Caco-2 (cell line): ENCODE data around the gene CISD3. TPM values are rescaled to one million over a fixed set of nuclear protein-coding genes. Genes with fewer than 3 reads are reported as not detected.

ENCODE experiments used
- BruUV-seq: library from RNA; stranded (reverse); fragments of 400-500 nt; replicated peaks from 2 replicates; lab custom pipeline; 2021; lab: Mats Ljungman, UMichigan
- CTCF ChIA-PET: fragments of 300-600 bp; sonication (Branson Sonifier 250); formaldehyde crosslinking; loops from one replicate; lab custom pipeline; 2022; ENCODE audit warnings: antibody characterized with exemption; lab: Charles Lee
- POLR2A ChIA-PET: fragments of 300-600 bp; sonication (Branson Sonifier 250); formaldehyde crosslinking; loops from one replicate; lab custom pipeline; 2022; ENCODE audit warnings: antibody characterized with exemption; lab: Charles Lee
- DNase-seq, 2 experiments: peaks; one replicate each; pipeline versions ENCODE4 v3.0.0 to v3.0.0-alpha.2; 2020 to 2022
- H3K27me3 ChIP-seq: replicated peaks from 2 replicates; pipeline ENCODE4 v1.6.0; 2011; ENCODE audit warnings: low read length; ENCODE audit not compliant: control insufficient read depth, insufficient read depth
- H3K36me3 ChIP-seq: 2 replicates; pipeline ENCODE4 v1.5.1; 2011; ENCODE audit warnings: low read length; ENCODE audit not compliant: control insufficient read depth, insufficient read depth
- H3K4me1 ChIP-seq: fragments of 250-450 bp; sonication (Bioruptor Pico); 2 replicates; pipeline ENCODE4 v1.5.1; 2020; ENCODE audit warnings: mild to moderate bottlenecking
- H3K4me3 ChIP-seq: 2 replicates; pipeline ENCODE4 v1.5.1; 2011; ENCODE audit warnings: low read depth, mild to moderate bottlenecking, control low read depth, low read length
- H3K9me3 ChIP-seq: fragments of 250-450 bp; sonication (Bioruptor Pico); 2 replicates; pipeline ENCODE4 v1.5.1; 2020; ENCODE audit warnings: mild to moderate bottlenecking, moderate library complexity
- H3K27ac Mint-ChIP-seq: one replicate; pipeline ENCODE4 v1.8.0; 2022; ENCODE audit warnings: mixed read lengths; ENCODE audit not compliant: unreplicated experiment
- H3K27me3 Mint-ChIP-seq: one replicate; pipeline ENCODE4 v1.8.0; 2022; ENCODE audit warnings: mixed read lengths; ENCODE audit not compliant: insufficient read depth, unreplicated experiment
- H3K36me3 Mint-ChIP-seq: one replicate; pipeline ENCODE4 v1.8.0; 2022; ENCODE audit warnings: mild to moderate bottlenecking, mixed read lengths; ENCODE audit not compliant: insufficient read depth, unreplicated experiment
- H3K4me1 Mint-ChIP-seq: one replicate; pipeline ENCODE4 v1.8.0; 2022; ENCODE audit warnings: low read depth, mixed read lengths; ENCODE audit not compliant: unreplicated experiment
- H3K4me3 Mint-ChIP-seq: one replicate; pipeline ENCODE4 v1.8.0; 2022; ENCODE audit warnings: mild to moderate bottlenecking, moderate library complexity, mixed read lengths; ENCODE audit not compliant: unreplicated experiment
- H3K9me3 Mint-ChIP-seq: one replicate; pipeline ENCODE4 v1.8.0; 2022; ENCODE audit warnings: mixed read lengths; ENCODE audit not compliant: unreplicated experiment
- CTCF ChIP-seq, 2 experiments: fragments of 200-600 bp in 1 of 2; IDR thresholded peaks; 1 replicate in 1 of 2; 2 replicates in 1 of 2; pipeline versions ENCODE4 v1.5.1 to v1.8.0; 2011 to 2022; ENCODE audit warnings: antibody characterized with exemption in 1 of 2, control low read depth in 1 of 2, inconsistent platforms in 1 of 2, low read depth in 1 of 2, low read length in 1 of 2, mild to moderate bottlenecking in 1 of 2, moderate library complexity in 1 of 2; ENCODE audit not compliant: insufficient read depth in 1 of 2, severe bottlenecking in 1 of 2, unreplicated experiment in 1 of 2
- intact Hi-C: fragments of 100-400 bp; cut with micrococcal nuclease; formaldehyde crosslinking; loops from one replicate; pipeline ENCODE4 v1.10.0; 2022; ENCODE audit not compliant: unreplicated experiment
- total RNA-seq: library from RNA; stranded (reverse); gene quantifications from 2 replicates; pipeline ENCODE4 v1.2.3, GENCODE V29; 2022

The CISD3 gene
- total RNA-seq, 1 experiment from 2014 or later: 16.6 TPM

- Mint-ChIP-seq H3K4me3 (no peak overlapping the region), H3K36me3 (peaks cover 43% of the 10 kb centered on the region), H3K4me1 (no peaks in the 10 kb centered on the region), H3K27me3 (no peaks in the 10 kb centered on the region), H3K27ac (no peak overlapping the region), H3K9me3 (no peaks in the 10 kb centered on the region)
- no peak for TF ChIP-seq CTCF (IDR thresholded peaks at IDR 0.05; ENCODE audit: insufficient read depth in 1 of 2, low read depth in 1 of 2, low read length in 1 of 2, severe bottlenecking in 1 of 2, unreplicated experiment in 1 of 2)
- CTCF ChIA-PET: no interaction called here
- Histone ChIP-seq H3K27me3 (no peaks in the 10 kb centered on the region), H3K9me3 (no peaks in the 10 kb centered on the region), H3K4me3 (no peak overlapping the region), H3K4me1 (no peaks in the 10 kb centered on the region), H3K36me3 (peaks cover 10% of the 10 kb centered on the region)
- DNase-seq: no peak
- POLR2A ChIA-PET: no interaction called here
- intact Hi-C loops: no loop called here
- no TSS peak for BruUV-seq
Measured at GRCh38 chr17:38773258-38773657, 43.1 kb downstream of the CISD3 start.

GRCh38 chr17:38777641-38778250 lies 47.6 kb downstream of the CISD3 start:
- no peak overlapping the region for H3K4me3 Mint-ChIP-seq
- H3K27ac Mint-ChIP-seq: no peak overlapping the region
- Histone ChIP-seq H3K4me3 (no peak overlapping the region), H3K36me3 (peaks cover 14% of the 10 kb centered on the region), H3K9me3 (no peaks in the 10 kb centered on the region), H3K4me1 (no peaks in the 10 kb centered on the region), H3K27me3 (no peaks in the 10 kb centered on the region)
- no peak for TF ChIP-seq CTCF (IDR thresholded peaks at IDR 0.05; ENCODE audit: insufficient read depth in 1 of 2, low read depth in 1 of 2, low read length in 1 of 2, severe bottlenecking in 1 of 2, unreplicated experiment in 1 of 2)
- ChIA-PET CTCF (no interaction called here), POLR2A (no interaction called here)
- no peaks in the 10 kb centered on the region for H3K9me3 Mint-ChIP-seq
- no peaks in the 10 kb centered on the region for H3K4me1 Mint-ChIP-seq
- no peak for DNase-seq
- BruUV-seq: no TSS peak
- intact Hi-C loops: no loop called here
- peaks cover 36% of the 10 kb centered on the region for H3K36me3 Mint-ChIP-seq
- no peaks in the 10 kb centered on the region for H3K27me3 Mint-ChIP-seq

GRCh38 chr17:38779965-38780752 lies 50.0 kb downstream of the CISD3 start:
- Mint-ChIP-seq H3K36me3 (peaks cover 39% of the 10 kb centered on the region), H3K4me1 (no peaks in the 10 kb centered on the region), H3K4me3 (no peak overlapping the region), H3K27ac (no peak overlapping the region), H3K9me3 (no peaks in the 10 kb centered on the region), H3K27me3 (no peaks in the 10 kb centered on the region)
- POLR2A ChIA-PET: interaction anchor here (0.6 kb wide), 1 partner anchor 1178 kb away, joined by 3 read pairs; no protein-coding TSS in a partner anchor
- DNase-seq: no peak
- intact Hi-C loops: no loop called here
- no peaks in the 10 kb centered on the region for H3K9me3 ChIP-seq
- TF ChIP-seq CTCF (IDR thresholded peaks at IDR 0.05; ENCODE audit: insufficient read depth in 1 of 2, low read depth in 1 of 2, low read length in 1 of 2, severe bottlenecking in 1 of 2, unreplicated experiment in 1 of 2): no peak
- BruUV-seq: no TSS peak
- no peak overlapping the region for H3K4me3 ChIP-seq
- CTCF ChIA-PET: interaction anchor here (0.5 kb wide), 1 partner anchor 45 kb away, joined by 10 read pairs; no protein-coding TSS in a partner anchor
- no peaks in the 10 kb centered on the region for H3K27me3 ChIP-seq
- peaks cover 11% of the 10 kb centered on the region for H3K36me3 ChIP-seq
- H3K4me1 ChIP-seq: no peaks in the 10 kb centered on the region
